Activated T-cell treated with anti-CD3 and anti-CD28 coated beads, Interleukin-2, amount 50 U/mL, for 24 hours (primary cell): ENCODE data around the gene TRIOBP.

Source experiments
- DNase-seq: peaks from one replicate; pipeline ENCODE4 v3.0.0-alpha.2; 2020
- H3K27ac Mint-ChIP-seq: 2 replicates; pipeline ENCODE4 v1.8.0; 2020; ENCODE audit warnings: mild to moderate bottlenecking, mixed read lengths
- H3K27me3 Mint-ChIP-seq: 2 replicates; pipeline ENCODE4 v1.8.0; 2020; ENCODE audit warnings: mixed read lengths
- H3K36me3 Mint-ChIP-seq: 2 replicates; pipeline ENCODE4 v1.8.0; 2020; ENCODE audit warnings: low read depth, mixed read lengths
- H3K4me1 Mint-ChIP-seq: 2 replicates; pipeline ENCODE4 v1.8.0; 2020; ENCODE audit warnings: low read depth, mixed read lengths
- H3K4me3 Mint-ChIP-seq: 2 replicates; pipeline ENCODE4 v1.8.0; 2020; ENCODE audit warnings: mild to moderate bottlenecking, moderate library complexity, mixed read lengths
- H3K9me3 Mint-ChIP-seq: 2 replicates; pipeline ENCODE4 v1.8.0; 2020; ENCODE audit warnings: mixed read lengths

The TRIOBP gene

GRCh38 chr22:37725551-37726240 is 28.8 kb downstream of the TRIOBP start:
- H3K36me3 Mint-ChIP-seq, result peaks cover 2% of the 10 kb centered on the region
- H3K27ac Mint-ChIP-seq, result no peak overlapping the region
- H3K27me3 Mint-ChIP-seq, result no peaks in the 10 kb centered on the region
- no peak overlapping the region for H3K4me3 Mint-ChIP-seq
- H3K4me1 Mint-ChIP-seq, result peaks cover 2% of the 10 kb centered on the region
- DNase-seq, result no peak
- H3K9me3 Mint-ChIP-seq, result no peaks in the 10 kb centered on the region

- peaks cover 2% of the 10 kb centered on the region for H3K4me1 Mint-ChIP-seq
- peaks cover 2% of the 10 kb centered on the region for H3K36me3 Mint-ChIP-seq
- H3K9me3 Mint-ChIP-seq, result no peaks in the 10 kb centered on the region
- no peak overlapping the region for H3K4me3 Mint-ChIP-seq
- no peaks in the 10 kb centered on the region for H3K27me3 Mint-ChIP-seq
- DNase-seq, result no peak
- H3K27ac Mint-ChIP-seq, result no peak overlapping the region
These were observed 29.5 kb downstream of the TRIOBP start for GRCh38 chr22:37726241-37726887.

GRCh38 chr22:37728620-37729019 is 31.8 kb downstream of the TRIOBP start:
- peaks cover 2% of the 10 kb centered on the region for H3K36me3 Mint-ChIP-seq
- H3K4me3 Mint-ChIP-seq, result no peak overlapping the region
- no peaks in the 10 kb centered on the region for H3K9me3 Mint-ChIP-seq
- no peak for DNase-seq
- peaks cover 2% of the 10 kb centered on the region for H3K4me1 Mint-ChIP-seq
- H3K27ac Mint-ChIP-seq, result no peak overlapping the region
- no peaks in the 10 kb centered on the region for H3K27me3 Mint-ChIP-seq

GRCh38 chr22:37731804-37732471 is 35.1 kb downstream of the TRIOBP start:
- peak overlapping the region; percentile 26 for H3K27ac Mint-ChIP-seq
- no peak for DNase-seq
- no peaks in the 10 kb centered on the region for H3K27me3 Mint-ChIP-seq
- no peak overlapping the region for H3K4me3 Mint-ChIP-seq
- H3K36me3 Mint-ChIP-seq, result no peaks in the 10 kb centered on the region
- H3K4me1 Mint-ChIP-seq, result peaks cover 2% of the 10 kb centered on the region
- H3K9me3 Mint-ChIP-seq, result no peaks in the 10 kb centered on the region

- Mint-ChIP-seq H3K27me3 (no peaks in the 10 kb centered on the region), H3K9me3 (no peaks in the 10 kb centered on the region), H3K36me3 (no peaks in the 10 kb centered on the region), H3K27ac (no peak overlapping the region), H3K4me3 (no peak overlapping the region), H3K4me1 (peaks cover 2% of the 10 kb centered on the region)
- DNase-seq, result no peak
These were observed 36.1 kb downstream of the TRIOBP start for GRCh38 chr22:37732699-37733607.

GRCh38 chr22:37733625-37734401 is 37.0 kb downstream of the TRIOBP start:
- H3K9me3 Mint-ChIP-seq, result no peaks in the 10 kb centered on the region
- no peaks in the 10 kb centered on the region for H3K27me3 Mint-ChIP-seq
- no peak for DNase-seq
- no peaks in the 10 kb centered on the region for H3K4me1 Mint-ChIP-seq
- H3K4me3 Mint-ChIP-seq, result no peak overlapping the region
- no peak overlapping the region for H3K27ac Mint-ChIP-seq
- no peaks in the 10 kb centered on the region for H3K36me3 Mint-ChIP-seq

- no peak for DNase-seq
- Mint-ChIP-seq H3K27me3 (no peaks in the 10 kb centered on the region), H3K27ac (no peak overlapping the region), H3K9me3 (no peaks in the 10 kb centered on the region), H3K36me3 (no peaks in the 10 kb centered on the region), H3K4me3 (no peak overlapping the region), H3K4me1 (no peaks in the 10 kb centered on the region)
These were observed 37.5 kb downstream of the TRIOBP start for GRCh38 chr22:37734402-37734700.

GRCh38 chr22:37734964-37735451 is 38.2 kb downstream of the TRIOBP start:
- Mint-ChIP-seq H3K4me1 (no peaks in the 10 kb centered on the region), H3K27me3 (no peaks in the 10 kb centered on the region), H3K4me3 (no peak overlapping the region), H3K27ac (no peak overlapping the region), H3K36me3 (no peaks in the 10 kb centered on the region), H3K9me3 (no peaks in the 10 kb centered on the region)
- no peak for DNase-seq

- Mint-ChIP-seq H3K27ac (no peak overlapping the region), H3K27me3 (no peaks in the 10 kb centered on the region), H3K4me3 (no peak overlapping the region), H3K9me3 (no peaks in the 10 kb centered on the region), H3K36me3 (no peaks in the 10 kb centered on the region), H3K4me1 (peaks cover 13% of the 10 kb centered on the region)
- no peak for DNase-seq
These were observed 42.2 kb downstream of the TRIOBP start for GRCh38 chr22:37739035-37739434.

GRCh38 chr22:37739611-37740049 is 42.8 kb downstream of the TRIOBP start:
- Mint-ChIP-seq H3K9me3 (no peaks in the 10 kb centered on the region), H3K4me1 (peaks cover 18% of the 10 kb centered on the region), H3K27me3 (no peaks in the 10 kb centered on the region), H3K36me3 (peaks cover 3% of the 10 kb centered on the region), H3K27ac (no peak overlapping the region), H3K4me3 (no peak overlapping the region)
- no peak for DNase-seq

- DNase-seq, result no peak
- Mint-ChIP-seq H3K4me1 (peaks cover 25% of the 10 kb centered on the region), H3K4me3 (no peak overlapping the region), H3K27ac (no peak overlapping the region), H3K9me3 (no peaks in the 10 kb centered on the region), H3K36me3 (peaks cover 6% of the 10 kb centered on the region), H3K27me3 (no peaks in the 10 kb centered on the region)
These were observed 43.8 kb downstream of the TRIOBP start for GRCh38 chr22:37740455-37741311.

GRCh38 chr22:37741312-37741795 is 44.5 kb downstream of the TRIOBP start:
- no peak overlapping the region for H3K4me3 Mint-ChIP-seq
- peaks cover 25% of the 10 kb centered on the region for H3K4me1 Mint-ChIP-seq
- H3K9me3 Mint-ChIP-seq, result no peaks in the 10 kb centered on the region
- H3K27me3 Mint-ChIP-seq, result no peaks in the 10 kb centered on the region
- DNase-seq, result no peak
- no peak overlapping the region for H3K27ac Mint-ChIP-seq
- peaks cover 6% of the 10 kb centered on the region for H3K36me3 Mint-ChIP-seq
